NCI-H2196 treated with DMSO at 0.1 percent for 48 hours (cell line): ENCODE results near the gene KRTAP10-10.
"Not testable (repeated sequence)": the region's sequence is repeated elsewhere in the genome, so short reads cannot be mapped to it uniquely, and the experiment has no call there.

Experiments used
- DNase-seq: peaks from one replicate; lab custom pipeline; 2025; ENCODE audit not compliant: unreplicated experiment; lab: John Stamatoyannopoulos, UW

KRTAP10-10 gene

GRCh38 chr21:44623575-44623974 is 13.6 kb upstream of the KRTAP10-10 start:
- no peak for DNase-seq

- no peak for DNase-seq
These were observed 11.4 kb upstream of the KRTAP10-10 start for GRCh38 chr21:44625756-44626155.

- DNase-seq = no peak
These were observed 10.9 kb upstream of the KRTAP10-10 start for GRCh38 chr21:44626262-44626661.

- DNase-seq = no peak
These were observed 10.4 kb upstream of the KRTAP10-10 start, which contains the start of gene KRTAP10-9 for GRCh38 chr21:44626673-44627143. Gene KRTAP10-9 (plus strand): TSS chr21:44627093. CDS start chr21:44627172, 79 bp downstream.

- not testable (repeated sequence) for DNase-seq
These were observed 9.9 kb upstream of the KRTAP10-10 start for GRCh38 chr21:44627181-44627822.

- DNase-seq = not testable (repeated sequence)
These were observed 9.3 kb upstream of the KRTAP10-10 start for GRCh38 chr21:44627831-44628233.

- no peak for DNase-seq
These were observed 8.3 kb upstream of the KRTAP10-10 start for GRCh38 chr21:44628707-44629391.

- DNase-seq = no peak
These were observed 6.7 kb upstream of the KRTAP10-10 start for GRCh38 chr21:44630440-44630839.

- DNase-seq = no peak
These were observed 5.1 kb upstream of the KRTAP10-10 start for GRCh38 chr21:44632067-44632466.

GRCh38 chr21:44636209-44637017 is 743 bp upstream of the KRTAP10-10 start:
- DNase-seq = no peak

- DNase-seq = not testable (repeated sequence)
These were observed 744 bp downstream of the KRTAP10-10 start for GRCh38 chr21:44637851-44638348.

GRCh38 chr21:44638506-44639330 is 1.6 kb downstream of the KRTAP10-10 start:
- not testable (repeated sequence) for DNase-seq

GRCh38 chr21:44639331-44639655 is 2.1 kb downstream of the KRTAP10-10 start:
- DNase-seq = no peak

- no peak for DNase-seq
These were observed 3.6 kb downstream of the KRTAP10-10 start for GRCh38 chr21:44640761-44641160.

- DNase-seq = no peak
These were observed 6.7 kb downstream of the KRTAP10-10 start for GRCh38 chr21:44643741-44644310.

- DNase-seq = no peak
These were observed 7.7 kb downstream of the KRTAP10-10 start for GRCh38 chr21:44644878-44645277.

GRCh38 chr21:44646366-44647221 is 9.4 kb downstream of the KRTAP10-10 start, which contains the start of gene KRTAP10-11:
Gene KRTAP10-11 (plus strand): TSS chr21:44646414. CDS start chr21:44646459, 45 bp downstream.
- not testable (repeated sequence) for DNase-seq

GRCh38 chr21:44647222-44647552 is 10.0 kb downstream of the KRTAP10-10 start:
- DNase-seq = no peak

- DNase-seq = no peak
These were observed 11.6 kb downstream of the KRTAP10-10 start for GRCh38 chr21:44648557-44649311.
